ENCODE results near the gene CT45A8. TPM values are rescaled to one million over a fixed set of nuclear protein-coding genes. Genes with fewer than 3 reads are reported as not detected.
"Not testable (repeated sequence)": the region's sequence is repeated elsewhere in the genome, so short reads cannot be mapped to it uniquely, and the experiment has no call there.

The CT45A8 gene, protein sequence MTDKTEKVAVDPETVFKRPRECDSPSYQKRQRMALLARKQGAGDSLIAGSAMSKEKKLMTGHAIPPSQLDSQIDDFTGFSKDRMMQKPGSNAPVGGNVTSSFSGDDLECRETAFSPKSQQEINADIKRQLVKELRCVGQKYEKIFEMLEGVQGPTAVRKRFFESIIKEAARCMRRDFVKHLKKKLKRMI
- polyA plus RNA-seq (2012; ENCODE audit: insufficient read depth, insufficient read length), result not detected

DNA sequence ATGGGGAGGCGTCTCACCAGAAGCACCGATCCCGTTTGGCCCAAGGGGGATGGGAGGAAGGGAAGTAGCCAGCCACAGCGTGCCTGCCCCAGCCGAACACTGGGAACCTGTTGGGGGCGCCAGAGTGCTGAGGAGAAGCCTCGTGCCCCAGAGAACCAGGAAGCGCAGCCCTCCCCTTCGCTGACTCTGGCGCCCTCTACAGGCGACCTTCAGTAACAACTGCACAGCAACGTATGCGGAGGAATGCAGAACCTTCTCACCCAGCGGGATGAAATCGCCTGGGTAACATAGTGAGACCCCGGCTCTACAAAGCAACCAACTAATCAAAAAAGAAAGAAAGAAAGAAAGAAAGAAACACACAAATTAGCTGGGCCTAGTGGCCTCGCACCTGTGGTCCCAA lies at the start of gene CT45A8:
Gene CT45A8, minus strand, starts transcription at position 101 of the 400 bp plus-strand sequence. CDS start 3,755 bp downstream, outside the sequence.
- DNase-seq (ENCODE audit: low read depth, low spot score); H3K4me3 ChIP-seq (ENCODE audit: low read length): not testable (repeated sequence)

DNA sequence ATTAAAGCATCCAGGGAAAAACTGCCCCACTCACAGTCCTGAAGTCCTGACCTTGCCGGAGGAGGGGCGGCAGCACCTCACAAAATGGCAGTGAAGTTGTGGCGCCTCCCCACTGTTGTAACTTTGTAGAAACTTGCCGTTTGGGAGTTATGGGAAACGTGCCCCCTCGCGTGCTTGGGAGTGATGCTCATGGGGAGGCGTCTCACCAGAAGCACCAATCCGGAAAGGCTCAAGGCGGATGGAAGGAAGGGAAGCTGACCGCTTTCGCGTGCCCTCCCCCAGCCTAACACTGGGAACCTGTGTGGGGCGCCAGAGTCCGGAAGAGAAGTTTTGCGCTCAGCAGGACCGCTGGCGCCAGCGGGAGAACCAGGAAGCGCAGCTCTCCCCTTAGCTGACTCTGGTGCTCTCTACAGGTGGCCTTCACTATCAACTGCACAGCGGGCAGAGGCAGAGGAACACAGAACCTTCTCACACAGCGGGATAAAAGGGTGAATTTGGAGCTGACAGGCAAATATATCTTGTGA lies 39.0 kb upstream of the CT45A8 start, which contains the start of the genes CT45A10 and SAGE1:
Gene CT45A10, minus strand, starts transcription at position 151 of the 524 bp plus-strand sequence. CDS start 8,100 bp downstream, outside the sequence.
Gene SAGE1, plus strand, starts transcription at position 423 of the 524 bp plus-strand sequence. CDS start 2,527 bp downstream, outside the sequence.
- no peak for DNase-seq (ENCODE audit: low read depth, low spot score)
- H3K4me3 ChIP-seq (ENCODE audit: low read length), result no peak within 1 kb of the TSS

DNA sequence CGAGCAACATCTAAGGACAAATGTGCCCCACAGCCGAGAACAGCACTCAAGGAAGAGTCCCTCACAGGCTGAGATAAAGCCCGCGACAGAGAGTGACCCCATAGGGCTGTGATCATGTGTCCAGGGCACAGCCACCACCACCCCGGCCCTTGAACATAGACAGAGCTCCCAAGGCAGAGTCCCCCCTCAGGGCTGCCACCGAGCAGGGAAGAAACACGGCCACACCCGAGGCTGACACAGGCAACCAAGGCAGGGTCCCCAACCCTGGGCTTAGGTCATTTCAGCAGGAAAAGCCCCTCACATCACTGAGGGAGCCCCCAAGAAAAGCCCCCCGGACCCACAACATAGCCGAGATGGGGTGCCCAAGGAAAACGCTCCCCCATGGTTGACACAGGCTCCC lies 38.4 kb upstream of the CT45A8 start:
- no peak for DNase-seq (ENCODE audit: low read depth, low spot score)
- H3K4me3 ChIP-seq (ENCODE audit: low read length), result no peak overlapping the region

DNA sequence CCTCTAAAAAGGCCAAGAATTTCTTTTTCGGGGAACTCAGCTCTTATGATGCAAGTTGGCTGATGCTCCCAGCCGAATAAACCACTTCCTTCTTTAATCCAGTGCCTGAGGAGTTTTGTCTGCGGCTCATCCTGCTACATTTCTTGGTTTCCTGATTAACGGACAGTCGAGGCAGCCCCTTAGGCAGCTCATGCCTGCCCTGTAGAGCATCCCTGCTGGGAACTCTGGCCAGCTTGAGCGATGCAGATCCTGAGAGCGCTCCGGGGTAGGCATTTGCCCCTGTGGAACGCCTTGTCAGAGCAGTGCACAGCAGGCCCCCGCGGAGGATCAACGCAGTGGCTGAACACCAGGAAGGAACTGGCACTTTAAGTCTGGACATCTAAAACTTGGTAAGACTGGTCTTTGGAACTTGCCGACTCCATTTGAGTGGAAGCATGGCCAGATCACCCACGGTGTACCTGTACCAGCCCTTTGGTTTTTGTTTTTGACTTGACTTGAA lies 35.8 kb upstream of the CT45A8 start:
- no peak overlapping the region for H3K4me3 ChIP-seq (ENCODE audit: low read length)
- DNase-seq (ENCODE audit: low read depth, low spot score), result no peak

GRCh38 chrX:135888976-135889375 lies 34.6 kb upstream of the CT45A8 start:
- not testable (repeated sequence) for H3K4me3 ChIP-seq (ENCODE audit: low read length)
- DNase-seq (ENCODE audit: low read depth, low spot score), result peak; percentile 6

GRCh38 chrX:135888230-135888629 lies 33.9 kb upstream of the CT45A8 start:
- H3K4me3 ChIP-seq (ENCODE audit: low read length); DNase-seq (ENCODE audit: low read depth, low spot score): not testable (repeated sequence)

GRCh38 chrX:135882741-135883140 lies 28.4 kb upstream of the CT45A8 start:
- not testable (repeated sequence) for H3K4me3 ChIP-seq (ENCODE audit: low read length)

DNA sequence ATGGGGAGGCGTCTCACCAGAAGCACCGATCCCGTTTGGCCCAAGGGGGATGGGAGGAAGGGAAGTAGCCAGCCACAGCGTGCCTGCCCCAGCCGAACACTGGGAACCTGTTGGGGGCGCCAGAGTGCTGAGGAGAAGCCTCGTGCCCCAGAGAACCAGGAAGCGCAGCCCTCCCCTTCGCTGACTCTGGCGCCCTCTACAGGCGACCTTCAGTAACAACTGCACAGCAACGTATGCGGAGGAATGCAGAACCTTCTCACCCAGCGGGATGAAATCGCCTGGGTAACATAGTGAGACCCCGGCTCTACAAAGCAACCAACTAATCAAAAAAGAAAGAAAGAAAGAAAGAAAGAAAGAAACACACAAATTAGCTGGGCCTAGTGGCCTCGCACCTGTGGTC lies 17.4 kb upstream of the CT45A8 start, which contains the start of gene CT45A9:
Gene CT45A9, minus strand, starts transcription at position 101 of the 400 bp plus-strand sequence. CDS start 3,751 bp downstream, outside the sequence.
- not testable (repeated sequence) for DNase-seq (ENCODE audit: low read depth, low spot score)

More at GRCh38 chrX:135882741-135883140, 28.4 kb upstream of the CT45A8 start:
- not testable (repeated sequence) for DNase-seq (ENCODE audit: low read depth, low spot score)

DNA sequence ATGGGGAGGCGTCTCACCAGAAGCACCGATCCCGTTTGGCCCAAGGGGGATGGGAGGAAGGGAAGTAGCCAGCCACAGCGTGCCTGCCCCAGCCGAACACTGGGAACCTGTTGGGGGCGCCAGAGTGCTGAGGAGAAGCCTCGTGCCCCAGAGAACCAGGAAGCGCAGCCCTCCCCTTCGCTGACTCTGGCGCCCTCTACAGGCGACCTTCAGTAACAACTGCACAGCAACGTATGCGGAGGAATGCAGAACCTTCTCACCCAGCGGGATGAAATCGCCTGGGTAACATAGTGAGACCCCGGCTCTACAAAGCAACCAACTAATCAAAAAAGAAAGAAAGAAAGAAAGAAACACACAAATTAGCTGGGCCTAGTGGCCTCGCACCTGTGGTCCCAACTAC lies 17.2 kb downstream of the CT45A8 start, which contains the start of gene CT45A7:
Gene CT45A7, minus strand, starts transcription at position 101 of the 400 bp plus-strand sequence. CDS start 3,747 bp downstream, outside the sequence.
- H3K4me3 ChIP-seq (ENCODE audit: low read length); DNase-seq (ENCODE audit: low read depth, low spot score): not testable (repeated sequence)

More for the DNA sequence above, 17.4 kb upstream of the CT45A8 start, which contains the start of gene CT45A9:
- H3K4me3 ChIP-seq (ENCODE audit: low read length), result not testable (repeated sequence)

DNA sequence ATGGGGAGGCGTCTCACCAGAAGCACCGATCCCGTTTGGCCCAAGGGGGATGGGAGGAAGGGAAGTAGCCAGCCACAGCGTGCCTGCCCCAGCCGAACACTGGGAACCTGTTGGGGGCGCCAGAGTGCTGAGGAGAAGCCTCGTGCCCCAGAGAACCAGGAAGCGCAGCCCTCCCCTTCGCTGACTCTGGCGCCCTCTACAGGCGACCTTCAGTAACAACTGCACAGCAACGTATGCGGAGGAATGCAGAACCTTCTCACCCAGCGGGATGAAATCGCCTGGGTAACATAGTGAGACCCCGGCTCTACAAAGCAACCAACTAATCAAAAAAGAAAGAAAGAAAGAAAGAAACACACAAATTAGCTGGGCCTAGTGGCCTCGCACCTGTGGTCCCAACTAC lies 34.4 kb downstream of the CT45A8 start, which contains the start of gene CT45A2:
Gene CT45A2, minus strand, starts transcription at position 101 of the 400 bp plus-strand sequence. CDS start 3,747 bp downstream, outside the sequence.
- H3K4me3 ChIP-seq (ENCODE audit: low read length); DNase-seq (ENCODE audit: low read depth, low spot score): not testable (repeated sequence)

DNA sequence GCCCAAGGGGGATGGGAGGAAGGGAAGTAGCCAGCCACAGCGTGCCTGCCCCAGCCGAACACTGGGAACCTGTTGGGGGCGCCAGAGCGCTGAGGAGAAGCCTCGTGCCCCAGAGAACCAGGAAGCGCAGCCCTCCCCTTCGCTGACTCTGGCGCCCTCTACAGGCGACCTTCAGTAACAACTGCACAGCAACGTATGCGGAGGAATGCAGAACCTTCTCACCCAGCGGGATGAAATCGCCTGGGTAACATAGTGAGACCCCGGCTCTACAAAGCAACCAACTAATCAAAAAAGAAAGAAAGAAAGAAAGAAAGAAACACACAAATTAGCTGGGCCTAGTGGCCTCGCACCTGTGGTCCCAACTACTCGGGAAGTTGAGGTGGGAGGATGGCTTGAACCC lies 51.7 kb downstream of the CT45A8 start, which contains the start of gene CT45A6:
Gene CT45A6, minus strand, starts transcription at position 101 of the 400 bp plus-strand sequence. CDS start 3,794 bp downstream, outside the sequence.
- DNase-seq (ENCODE audit: low read depth, low spot score); H3K4me3 ChIP-seq (ENCODE audit: low read length): not testable (repeated sequence)
